Measurements from ENCODE around the gene RHOH.

Gene RHOH

DNA sequence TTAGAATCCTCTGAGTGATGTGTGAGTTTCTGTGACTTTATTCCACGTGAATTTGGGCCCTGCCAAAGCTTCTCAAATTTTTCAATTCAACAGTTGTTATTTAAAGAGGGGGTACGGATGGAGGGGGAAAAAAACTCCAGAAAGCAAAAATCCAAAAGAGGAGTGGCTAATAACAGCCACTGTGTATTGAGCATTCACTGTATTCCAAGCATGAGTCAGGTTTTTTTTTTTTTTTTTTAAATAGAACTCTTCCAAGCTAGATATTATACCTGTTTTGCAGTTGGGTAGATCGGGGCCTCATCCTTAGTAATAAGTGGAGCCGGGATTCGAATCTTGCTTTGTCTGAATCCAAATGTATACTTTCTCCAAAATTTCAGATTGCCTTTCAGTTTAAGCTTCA is 6.4 kb upstream of the RHOH start:
- no peak for DNase-seq

DNA sequence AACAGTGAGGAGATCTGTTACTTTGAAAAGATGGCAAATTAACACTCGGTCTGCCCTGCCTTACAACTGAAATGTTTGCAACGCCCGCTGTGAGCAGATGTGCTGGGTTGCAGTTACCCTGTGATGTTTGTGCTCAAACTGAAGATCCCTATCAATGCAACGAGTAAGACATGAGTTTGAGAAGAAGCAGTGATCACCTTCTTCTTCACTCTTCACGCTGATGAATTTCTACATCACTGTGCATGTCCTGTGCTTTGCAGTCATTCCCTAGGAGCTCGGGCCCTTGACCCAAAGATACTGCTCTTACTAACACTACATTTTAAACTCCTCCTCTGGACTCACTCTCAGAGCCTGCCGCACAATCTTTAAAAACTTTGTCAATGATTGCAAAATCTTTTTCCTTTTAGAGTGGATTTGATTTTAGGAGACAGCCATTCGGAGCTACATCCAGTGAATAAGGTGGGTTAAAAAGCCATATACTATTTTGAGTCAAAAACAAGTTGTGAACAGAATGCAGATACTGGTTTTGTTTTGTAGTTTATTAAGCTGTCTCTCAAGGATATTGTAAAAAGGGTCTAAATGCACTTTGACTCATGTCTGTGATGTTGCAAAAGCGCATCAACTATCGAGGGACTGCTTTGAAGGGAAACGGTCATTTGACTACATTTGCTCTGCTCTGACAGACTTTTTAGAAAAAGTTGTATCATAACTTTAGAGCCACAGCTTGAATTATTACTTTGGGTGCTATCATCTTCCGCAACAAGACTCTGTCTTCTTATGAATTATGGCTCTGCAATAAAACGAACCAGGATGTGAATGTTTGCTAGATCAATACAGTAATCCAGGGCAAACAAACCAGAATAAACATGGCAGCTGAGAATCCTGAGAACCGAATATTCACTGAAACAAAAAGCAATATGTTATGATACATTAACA is 5.7 kb upstream of the RHOH start:
- no peak for DNase-seq

DNA sequence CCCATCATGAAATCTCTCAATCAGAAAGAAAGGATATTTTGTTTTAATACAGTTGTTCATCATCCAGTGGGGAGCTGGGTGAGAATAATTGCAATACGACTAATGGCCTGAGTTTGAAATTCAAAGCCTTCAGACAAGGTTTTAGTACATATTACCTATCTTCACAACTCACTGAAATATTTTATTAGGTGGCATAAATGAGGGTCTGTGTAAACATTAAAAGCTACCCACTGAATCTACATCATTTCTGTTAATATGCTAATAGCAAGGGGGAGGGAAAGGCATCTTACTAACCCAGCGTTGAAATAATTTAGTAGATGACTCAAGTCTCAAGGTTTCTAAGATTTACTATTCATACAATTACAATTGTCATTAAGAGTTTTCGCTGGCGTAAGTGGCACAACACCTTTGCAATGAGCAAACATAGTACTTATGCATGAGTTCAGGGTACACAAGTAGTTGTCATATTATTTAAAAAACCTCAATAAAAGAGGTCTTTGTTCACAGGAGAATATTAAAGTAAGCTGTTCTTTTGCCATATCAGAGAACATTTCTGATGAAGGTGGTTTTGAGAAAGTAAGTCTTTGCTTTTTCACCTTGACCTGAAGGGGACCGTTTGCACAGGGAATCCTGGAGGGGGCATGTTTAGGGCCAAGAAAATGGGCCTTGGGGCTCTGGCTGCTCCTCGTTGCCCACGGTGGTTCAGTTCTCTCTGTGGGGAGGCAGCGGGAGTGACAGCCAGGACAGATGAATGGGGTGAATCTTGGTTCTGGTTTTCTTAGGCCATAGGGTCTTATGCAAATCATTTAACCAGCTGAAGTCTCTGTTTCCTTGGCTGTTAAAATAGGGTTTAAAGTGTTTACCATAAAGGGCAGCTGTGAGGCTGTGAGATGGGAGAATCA is 4.5 kb upstream of the RHOH start:
- no peak for DNase-seq

DNA sequence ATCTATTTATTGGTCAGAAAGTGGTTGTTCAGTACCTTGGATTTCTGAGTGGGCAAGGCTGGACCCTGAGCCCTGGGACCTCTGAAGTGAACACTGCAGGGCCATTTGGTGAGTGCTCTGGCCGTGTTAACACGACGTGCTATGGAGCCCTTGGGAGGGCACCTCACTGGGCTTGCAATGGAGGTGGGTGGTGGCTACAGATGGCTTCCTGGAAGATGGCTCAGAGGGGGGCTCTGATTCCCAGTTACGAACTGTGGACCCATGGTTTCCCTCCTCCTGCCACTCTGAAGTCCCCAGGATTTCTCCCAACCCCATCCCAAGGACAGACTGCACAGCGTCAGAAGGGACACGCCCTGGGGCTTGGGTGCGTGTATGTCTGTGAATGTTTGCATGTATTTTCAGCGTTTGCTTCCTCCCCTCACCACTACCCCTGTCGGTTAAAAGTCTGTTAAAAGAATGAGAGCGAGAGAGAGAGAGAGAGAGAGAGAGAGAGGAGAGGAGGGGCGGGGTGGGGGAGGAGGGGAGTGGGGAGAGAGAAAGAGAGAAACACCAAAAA is 3.7 kb upstream of the RHOH start:
- peak; percentile 72 for DNase-seq

DNA sequence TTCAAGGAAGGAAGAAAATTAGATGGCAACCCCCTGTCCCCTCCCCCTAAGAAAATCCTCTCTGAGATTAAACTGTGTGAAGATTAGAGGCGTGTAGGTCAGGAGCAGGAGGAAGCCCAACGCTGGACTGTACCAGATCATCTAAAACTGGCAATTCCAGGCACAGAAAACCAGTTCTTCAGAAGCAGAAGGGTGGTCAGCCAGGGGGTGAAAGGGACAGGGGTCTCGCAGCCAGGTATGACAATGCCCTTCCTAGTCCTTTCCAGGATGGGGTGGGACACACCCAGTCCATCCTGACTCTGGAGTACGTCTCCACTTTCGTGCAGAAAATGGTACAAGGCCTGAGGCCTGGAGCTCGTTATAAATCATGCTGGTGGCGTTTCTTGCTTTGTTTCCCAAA is 3.3 kb upstream of the RHOH start:
- no peak for DNase-seq

DNA sequence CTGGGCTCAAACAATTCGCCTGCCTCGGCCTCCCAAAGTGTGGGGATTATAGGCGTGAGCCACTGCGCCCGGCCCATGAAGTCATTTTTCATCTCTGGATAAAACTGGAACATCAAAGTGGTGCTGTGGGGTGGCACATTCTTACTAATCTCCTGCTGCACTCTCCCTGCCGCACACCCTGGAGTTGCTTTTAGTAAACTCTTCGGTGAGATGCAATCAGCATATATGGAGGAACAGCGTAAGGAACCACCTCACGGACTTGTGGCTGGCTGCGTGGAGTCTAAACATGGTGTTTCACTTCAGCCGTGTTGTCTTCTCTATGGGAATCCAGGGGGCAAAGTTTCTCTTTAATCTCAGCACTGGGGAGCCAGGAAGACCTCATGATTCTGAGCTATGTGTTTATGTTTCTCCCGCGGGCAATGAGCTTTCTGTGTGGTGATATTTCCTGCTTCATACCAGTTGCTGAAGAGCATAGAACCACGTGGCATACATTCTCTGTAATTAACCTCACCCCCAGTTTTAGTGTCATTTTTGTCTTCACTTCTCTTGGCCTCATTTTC is 2.1 kb upstream of the RHOH start:
- DNase-seq = no peak

DNA sequence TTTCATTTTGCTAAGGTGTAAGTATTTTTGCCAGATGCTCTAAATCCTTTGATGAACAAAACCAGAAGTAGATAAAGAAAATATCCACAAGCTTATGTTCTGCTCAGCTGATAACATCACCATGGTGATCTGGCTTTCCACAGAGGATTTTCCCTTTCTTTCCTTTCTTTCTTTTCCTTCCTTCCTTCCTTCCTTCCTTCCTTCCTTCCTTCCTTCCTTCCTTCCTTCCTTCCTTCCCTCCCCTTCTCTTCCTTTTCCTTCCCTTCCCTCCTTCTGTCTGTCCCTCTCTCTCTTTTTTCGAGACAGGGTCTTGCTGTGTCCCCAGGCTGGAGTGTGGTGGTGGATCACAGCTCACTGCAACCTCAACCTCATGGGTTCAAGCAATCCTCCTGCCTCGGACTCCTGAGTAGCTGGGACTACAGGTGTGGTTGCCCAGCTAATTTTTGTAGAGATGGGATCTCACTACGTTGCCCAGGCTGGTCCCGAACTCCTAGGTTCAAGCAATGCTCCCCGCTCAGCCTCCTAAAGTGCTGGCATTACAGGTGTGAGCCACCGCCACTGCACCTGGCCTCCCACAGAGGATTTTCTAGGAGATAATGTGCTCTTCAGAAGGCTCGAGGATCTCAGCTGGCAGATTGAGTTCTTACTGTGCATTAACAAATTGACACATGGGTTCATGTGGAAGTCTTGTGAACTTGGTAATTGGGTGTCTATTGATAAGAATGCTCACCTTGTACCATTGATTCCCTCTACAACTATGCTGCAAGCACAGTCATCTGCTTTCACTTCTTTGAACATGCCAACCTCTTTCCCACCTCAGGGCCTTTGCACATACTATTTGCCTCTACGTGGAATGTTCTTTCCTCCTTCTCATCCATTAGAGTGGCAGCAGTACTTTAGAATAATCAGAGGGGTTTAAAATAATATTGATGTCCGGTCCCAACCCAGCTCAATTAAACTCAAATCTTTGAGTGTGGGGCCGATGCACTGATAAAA is 1.4 kb upstream of the RHOH start:
- DNase-seq = no peak

DNA sequence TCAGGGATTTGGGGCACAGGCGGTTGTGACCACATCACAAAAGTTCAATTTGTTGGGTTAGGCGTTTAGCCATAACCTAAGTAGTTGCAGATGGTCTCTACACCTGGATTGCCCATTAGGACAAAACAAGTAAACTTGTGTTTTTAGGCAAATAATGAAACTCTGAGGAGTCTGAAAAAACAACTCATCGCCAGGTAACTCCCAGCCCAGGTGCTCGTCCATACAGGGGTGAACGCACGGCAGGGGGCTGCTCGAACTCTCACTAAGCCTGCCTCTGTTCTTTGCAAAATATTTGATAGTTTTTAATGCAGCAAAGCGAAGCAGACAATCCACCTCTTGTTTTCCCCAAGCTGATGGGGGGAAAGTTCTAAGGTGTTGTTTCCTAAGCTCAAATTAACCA is 559 bp upstream of the RHOH start:
- DNase-seq = no peak

DNA sequence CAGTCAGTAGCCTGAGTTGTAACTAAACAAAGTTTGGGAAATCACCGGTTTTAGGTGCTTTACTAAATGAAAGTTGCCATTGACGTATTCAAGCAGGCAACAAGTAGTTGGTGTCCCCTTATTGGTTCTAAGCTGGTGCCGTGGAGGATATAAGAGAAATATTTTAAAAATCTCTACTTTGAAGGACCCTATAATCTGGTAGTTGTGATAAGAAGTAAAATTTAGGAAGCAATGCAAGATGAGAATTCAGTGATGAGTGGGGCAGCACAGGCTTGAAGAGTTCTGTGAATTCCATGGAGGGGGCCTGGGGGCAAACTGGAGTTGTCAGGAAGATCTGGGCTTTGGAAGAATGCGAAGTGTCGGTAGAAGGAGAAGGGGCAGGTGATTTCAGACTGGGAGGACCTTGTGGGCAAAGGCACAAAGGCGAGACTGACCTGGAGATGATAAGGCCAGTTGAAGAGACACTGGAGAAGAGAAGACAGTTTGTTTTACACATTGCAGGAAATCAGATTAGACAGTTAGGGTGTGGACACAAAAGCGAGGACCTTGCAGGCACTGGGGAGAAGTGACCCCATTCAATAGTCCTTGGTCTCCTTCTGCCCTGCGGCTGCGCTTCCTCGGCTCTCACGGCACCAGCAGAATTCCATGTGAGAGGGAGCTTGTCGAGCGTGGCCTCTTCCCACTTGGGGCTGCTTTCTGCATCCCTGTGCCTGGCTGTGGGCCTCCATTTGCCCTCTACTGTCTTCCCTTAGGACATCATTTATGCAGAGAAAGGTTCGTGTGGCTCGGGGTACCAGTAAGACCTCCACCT is 1.3 kb downstream of the RHOH start:
- no peak for DNase-seq

DNA sequence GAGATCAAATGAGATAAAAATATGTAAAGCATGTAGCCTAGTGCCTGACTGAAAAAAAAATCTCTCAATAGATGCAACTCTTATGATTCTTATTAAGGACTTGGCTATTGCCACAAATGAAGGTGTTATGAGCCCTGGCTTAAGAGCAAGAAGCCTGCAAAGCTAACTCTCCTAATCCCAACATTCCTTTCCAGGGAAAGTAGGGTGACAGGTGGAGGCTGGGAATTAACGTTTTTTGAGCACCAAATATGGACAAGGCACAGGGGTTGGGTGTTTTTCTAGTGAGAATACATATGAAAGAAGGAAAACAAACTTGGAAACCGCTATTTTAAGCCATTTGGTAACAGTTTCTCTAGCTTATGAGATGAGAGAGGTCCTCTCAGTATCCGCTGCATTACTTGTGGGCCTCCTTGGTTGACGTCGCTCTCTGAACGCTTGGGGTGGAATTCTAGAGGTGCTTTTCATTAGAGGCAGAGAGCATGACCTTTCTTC is 2.4 kb downstream of the RHOH start:
- no peak for DNase-seq

DNA sequence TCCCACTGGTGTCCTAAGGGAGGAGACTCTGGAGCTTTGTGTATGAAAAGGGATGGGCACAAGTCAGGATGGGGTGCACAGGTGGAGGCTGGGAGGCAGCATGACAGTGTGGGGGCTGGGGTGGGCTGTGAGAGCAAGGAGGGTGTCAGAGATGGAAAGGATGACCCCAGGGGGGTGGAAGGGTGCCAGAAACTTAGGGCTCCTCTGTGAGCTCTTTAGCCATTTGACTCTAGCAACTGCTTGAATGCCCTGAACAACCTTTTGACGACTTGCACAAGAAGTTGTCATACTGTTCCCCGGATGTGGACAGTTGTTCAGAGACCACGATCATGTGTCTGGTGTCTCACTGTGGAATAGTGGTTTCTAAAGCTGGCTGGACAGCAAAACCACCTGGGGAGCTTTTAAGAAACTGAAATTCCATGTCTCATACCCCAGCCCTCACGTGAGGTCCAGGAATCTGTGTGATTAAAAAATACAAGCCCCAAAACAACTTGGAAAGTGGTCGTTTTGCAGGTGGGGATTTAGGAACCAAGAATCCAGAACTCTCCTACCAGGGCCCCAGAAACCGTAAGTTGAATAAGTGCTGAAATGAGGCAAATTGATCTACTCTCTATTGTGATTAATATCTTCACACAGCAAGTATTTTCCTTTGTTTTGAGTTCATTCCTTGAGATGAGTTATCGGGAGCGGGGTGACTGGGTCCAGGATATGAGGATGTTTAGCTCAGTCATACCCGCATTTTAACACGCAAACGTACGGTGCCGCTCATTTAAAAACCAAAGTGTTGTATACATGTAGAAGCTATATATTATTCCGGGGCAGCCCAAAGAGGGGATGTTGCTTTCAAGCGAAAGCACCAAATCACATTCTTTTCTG is 3.4 kb downstream of the RHOH start:
- DNase-seq = peak; percentile 80

DNA sequence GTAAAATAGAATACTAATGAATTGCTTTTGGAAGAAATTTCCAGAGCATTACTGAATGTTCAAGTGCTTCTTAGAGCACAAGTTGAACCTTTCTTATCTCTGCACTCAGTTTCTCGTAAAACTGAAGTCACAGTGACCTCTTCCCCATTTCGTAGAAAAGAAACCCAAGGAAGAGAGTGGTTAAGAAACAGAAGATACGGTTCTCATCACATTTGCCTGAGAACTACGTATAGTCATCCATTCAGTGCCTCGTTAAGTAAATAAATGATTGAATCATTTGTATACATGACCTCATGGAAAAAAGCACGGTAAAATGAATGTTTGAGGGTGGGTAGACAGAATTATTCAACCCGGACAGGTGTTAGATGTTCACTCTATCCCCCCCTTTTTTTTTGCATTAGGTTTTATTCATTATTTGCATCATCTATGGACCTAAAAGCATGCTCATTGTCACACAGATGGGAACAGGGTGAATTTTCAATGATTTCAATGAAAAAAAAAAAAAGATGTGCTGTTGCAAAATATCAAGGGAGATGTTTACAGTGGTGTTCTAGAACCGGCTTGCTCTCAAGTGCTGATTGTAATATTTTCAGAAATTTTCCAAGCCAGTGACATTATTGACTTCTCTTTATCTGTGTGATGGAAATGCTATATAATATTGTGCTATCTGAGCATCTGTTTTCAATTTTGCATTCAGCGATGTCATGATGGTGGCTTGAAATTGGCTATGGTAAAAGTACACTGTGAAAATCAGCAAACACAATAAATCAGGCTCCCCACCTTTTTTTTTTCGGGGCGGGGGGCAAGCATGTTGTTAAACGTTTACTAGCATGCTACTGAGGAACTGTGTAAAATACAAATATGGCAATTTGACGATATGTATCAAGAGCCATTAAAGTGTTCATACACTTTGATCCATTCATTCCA is 4.3 kb downstream of the RHOH start:
- no peak for DNase-seq

DNA sequence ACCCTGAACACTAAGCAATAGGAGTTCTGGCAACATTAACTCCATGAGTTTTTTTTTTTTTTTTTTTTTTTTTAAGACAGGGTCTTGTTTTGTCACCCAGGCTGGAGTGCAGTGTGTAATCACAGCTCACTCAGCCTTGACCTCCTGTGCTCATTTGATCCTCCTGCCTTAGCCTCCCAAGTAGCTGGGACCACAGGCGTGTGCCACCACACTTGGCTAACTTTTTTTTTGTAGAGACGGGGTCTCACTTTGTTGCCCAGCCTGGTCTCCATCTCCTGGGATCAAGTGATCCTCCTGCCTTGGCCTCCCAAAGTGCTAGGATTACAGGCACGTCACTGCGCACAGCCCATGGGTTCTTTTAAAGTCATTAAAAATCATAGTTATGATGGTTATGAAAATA is 5.1 kb downstream of the RHOH start:
- no peak for DNase-seq

DNA sequence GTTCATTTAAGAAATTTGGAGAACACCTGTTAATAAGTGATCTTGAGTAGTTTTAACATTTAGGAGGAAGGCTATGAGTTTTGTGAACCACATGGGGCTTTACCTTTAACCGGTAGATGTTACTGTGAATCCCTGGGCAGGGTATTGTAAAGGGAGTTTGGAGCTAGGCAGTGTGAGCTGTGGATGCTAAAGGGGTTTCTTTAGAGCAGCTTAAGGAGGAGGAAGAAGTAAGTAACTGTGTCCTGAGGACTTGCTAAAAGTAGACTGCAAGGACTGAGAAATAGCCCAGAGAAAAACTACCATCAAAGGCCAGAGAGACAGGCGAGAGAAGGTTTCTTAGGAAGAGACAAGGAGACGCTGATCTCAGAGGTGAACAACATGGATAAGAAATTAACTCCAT is 5.6 kb downstream of the RHOH start:
- DNase-seq = no peak

DNA sequence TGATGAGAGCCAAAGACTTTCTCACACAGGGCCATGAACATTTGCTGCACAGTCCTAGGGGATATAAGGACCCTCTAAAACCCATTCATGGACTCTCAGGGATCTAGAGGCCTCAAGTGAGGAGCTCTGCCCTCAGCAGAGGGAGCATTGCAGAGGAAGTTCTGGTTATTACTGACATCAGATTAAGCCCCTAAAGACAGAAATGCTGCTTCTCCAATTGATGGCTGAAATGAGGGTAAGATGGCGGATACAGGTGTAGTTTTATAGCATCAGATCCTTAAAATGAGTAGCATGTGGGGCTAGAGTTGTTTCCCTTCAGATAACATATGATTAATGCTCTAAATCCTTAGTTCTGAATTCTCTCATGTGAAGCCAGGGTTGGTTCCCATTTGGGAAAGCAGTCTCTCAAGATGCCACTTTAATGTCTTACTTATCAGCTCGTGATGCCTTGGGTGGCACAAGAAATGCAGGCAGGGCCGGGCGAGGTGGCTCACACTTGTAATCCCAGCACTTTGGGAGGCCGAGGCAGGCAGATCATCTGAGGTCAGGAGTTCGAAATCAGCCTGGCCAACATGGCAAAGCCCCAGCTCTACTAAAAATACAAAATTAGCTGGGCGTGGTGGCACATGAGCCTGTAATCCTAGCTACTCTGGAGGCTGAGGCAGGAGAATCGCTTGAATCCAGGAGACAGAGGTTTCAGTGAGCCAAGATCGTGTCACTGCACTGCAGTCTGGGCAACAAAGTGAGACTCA is 7.9 kb downstream of the RHOH start:
- DNase-seq = no peak

DNA sequence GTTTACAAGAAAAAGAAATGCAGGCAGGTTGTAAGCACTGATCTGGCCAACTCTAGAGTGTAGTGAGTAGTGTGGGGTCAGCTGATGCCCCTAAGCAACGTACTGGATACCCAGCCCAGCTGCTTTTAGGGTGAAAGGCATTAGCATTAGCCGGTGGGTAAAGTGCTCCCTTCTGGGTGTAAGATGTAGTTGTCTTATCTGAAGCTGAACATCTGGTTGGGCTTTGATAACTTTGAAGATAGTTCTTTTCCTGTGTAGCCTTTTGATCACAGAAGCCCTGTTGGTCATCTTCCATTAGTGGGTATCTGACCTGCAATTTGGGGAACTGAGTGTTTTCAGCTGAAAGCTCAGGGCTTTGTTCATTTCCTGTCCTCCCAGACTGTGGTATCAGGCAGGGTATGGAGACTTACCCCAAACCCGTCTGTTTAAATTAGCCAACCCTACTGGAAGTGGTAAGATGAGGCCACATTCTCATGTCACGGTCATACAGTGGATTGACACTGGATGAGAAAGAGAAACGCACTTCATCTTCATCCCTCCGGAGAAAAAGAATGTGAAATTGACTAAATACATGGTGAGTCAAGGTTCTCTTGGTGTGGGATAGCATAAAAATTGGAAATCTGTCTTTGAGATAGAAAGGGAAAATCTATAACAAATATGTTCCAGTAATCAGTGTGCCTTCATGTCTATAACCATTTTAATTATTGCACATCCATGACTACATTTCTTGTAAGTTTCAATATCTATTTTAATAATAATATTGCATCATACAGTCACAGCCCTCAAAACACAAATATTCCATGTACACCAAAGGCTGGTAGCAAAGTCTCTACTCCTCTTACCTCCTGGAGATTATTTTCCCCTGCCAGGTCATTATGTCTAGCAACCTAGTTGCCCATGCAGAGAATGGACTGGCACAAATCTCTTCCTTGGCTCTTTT is 8.7 kb downstream of the RHOH start:
- DNase-seq = peak; percentile 45

DNA sequence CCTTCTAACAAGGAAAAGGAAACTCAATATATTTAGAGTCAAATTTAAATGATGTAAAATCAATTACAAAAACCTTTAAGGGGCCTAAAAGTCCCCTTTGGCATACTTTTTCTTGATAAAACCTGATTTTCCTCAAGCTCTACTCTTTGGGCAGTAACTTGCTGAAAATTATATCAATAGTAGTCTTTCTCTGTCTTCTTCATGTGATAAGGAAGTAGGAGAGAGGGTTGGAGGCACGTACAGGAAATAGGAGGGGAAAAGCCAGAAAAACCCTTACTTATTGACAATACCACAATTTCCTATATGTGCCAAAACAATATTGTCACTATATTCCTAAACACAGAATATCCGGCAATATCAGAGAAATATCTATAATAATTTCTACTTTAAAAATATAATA is 9.6 kb downstream of the RHOH start:
- DNase-seq = no peak
